NCI-H2227 (cell line): ENCODE measurements around the gene TRPC4AP.

Experiments
- DNase-seq: peaks from one replicate; lab custom pipeline; 2025; ENCODE audit not compliant: unreplicated experiment; lab: John Stamatoyannopoulos, UW

TRPC4AP gene

GRCh38 chr20:35015863-35016193 lies 76.8 kb downstream of the TRPC4AP start:
- no peak for DNase-seq

- no peak for DNase-seq
These were observed 78.1 kb downstream of the TRPC4AP start for GRCh38 chr20:35014537-35014936.

- DNase-seq: no peak
These were observed 78.9 kb downstream of the TRPC4AP start for GRCh38 chr20:35013421-35014411.

GRCh38 chr20:35012227-35013069 lies 80.2 kb downstream of the TRPC4AP start:
- no peak for DNase-seq

- DNase-seq: no peak
These were observed 80.9 kb downstream of the TRPC4AP start for GRCh38 chr20:35011589-35012226.

GRCh38 chr20:35010405-35011192 lies 82.0 kb downstream of the TRPC4AP start:
- no peak for DNase-seq

- DNase-seq: no peak
These were observed 82.8 kb downstream of the TRPC4AP start for GRCh38 chr20:35009665-35010328.

GRCh38 chr20:35008411-35009342 lies 83.9 kb downstream of the TRPC4AP start:
- no peak for DNase-seq

- no peak for DNase-seq
These were observed 84.7 kb downstream of the TRPC4AP start for GRCh38 chr20:35007891-35008290.

GRCh38 chr20:35007413-35007812 lies 85.2 kb downstream of the TRPC4AP start:
- no peak for DNase-seq

- no peak for DNase-seq
These were observed 86.1 kb downstream of the TRPC4AP start for GRCh38 chr20:35006531-35006971.

- no peak for DNase-seq
These were observed 86.6 kb downstream of the TRPC4AP start for GRCh38 chr20:35006009-35006408.

- DNase-seq: no peak
These were observed 87.1 kb downstream of the TRPC4AP start for GRCh38 chr20:35005463-35005961.

GRCh38 chr20:35004749-35005462 lies 87.7 kb downstream of the TRPC4AP start:
- no peak for DNase-seq

GRCh38 chr20:35004051-35004725 lies 88.4 kb downstream of the TRPC4AP start:
- DNase-seq: no peak

GRCh38 chr20:35003211-35004031 lies 89.2 kb downstream of the TRPC4AP start:
- no peak for DNase-seq
